ENCODE measurements around the gene MCTP1. TPM values are rescaled to one million over a fixed set of nuclear protein-coding genes. Genes with fewer than 3 reads are reported as not detected.

Gene MCTP1
- total RNA-seq, 1 donor from 2014 or later = 1.7 TPM

DNA sequence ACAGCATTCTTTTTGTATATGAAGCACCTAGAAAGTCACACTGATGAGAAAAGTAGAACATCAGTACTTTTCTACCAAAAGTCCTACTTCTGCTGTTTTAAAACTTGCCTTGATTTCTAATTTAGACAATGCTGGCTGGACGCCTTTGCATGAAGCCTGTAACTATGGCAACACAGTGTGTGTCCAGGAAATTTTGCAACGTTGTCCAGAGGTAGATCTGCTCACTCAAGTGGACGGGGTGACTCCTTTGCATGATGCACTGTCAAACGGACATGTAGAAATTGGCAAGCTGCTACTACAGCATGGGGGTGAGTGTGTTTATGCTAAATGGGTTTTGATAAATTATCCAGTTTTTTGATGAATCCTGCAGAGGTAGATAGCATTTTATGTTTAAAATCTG, 592.9 kb downstream of the MCTP1 start:
- TF ChIP-seq, protein P1, sequence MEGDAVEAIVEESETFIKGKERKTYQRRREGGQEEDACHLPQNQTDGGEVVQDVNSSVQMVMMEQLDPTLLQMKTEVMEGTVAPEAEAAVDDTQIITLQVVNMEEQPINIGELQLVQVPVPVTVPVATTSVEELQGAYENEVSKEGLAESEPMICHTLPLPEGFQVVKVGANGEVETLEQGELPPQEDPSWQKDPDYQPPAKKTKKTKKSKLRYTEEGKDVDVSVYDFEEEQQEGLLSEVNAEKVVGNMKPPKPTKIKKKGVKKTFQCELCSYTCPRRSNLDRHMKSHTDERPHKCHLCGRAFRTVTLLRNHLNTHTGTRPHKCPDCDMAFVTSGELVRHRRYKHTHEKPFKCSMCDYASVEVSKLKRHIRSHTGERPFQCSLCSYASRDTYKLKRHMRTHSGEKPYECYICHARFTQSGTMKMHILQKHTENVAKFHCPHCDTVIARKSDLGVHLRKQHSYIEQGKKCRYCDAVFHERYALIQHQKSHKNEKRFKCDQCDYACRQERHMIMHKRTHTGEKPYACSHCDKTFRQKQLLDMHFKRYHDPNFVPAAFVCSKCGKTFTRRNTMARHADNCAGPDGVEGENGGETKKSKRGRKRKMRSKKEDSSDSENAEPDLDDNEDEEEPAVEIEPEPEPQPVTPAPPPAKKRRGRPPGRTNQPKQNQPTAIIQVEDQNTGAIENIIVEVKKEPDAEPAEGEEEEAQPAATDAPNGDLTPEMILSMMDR (conservative IDR thresholded peaks at IDR 0.05) = no peak
- H3K4me3 Mint-ChIP-seq = no peak overlapping the region
- H3K27ac Mint-ChIP-seq (ENCODE audit: unreplicated experiment) = no peak overlapping the region
- no peak for DNase-seq (ENCODE audit: low read depth, low spot score)
- H3K27me3 Mint-ChIP-seq (ENCODE audit: low read depth) = no peaks in the 10 kb centered on the region
- H3K9me3 Mint-ChIP-seq = no peaks in the 10 kb centered on the region
- peaks cover 26% of the 10 kb centered on the region for H3K4me1 Mint-ChIP-seq
- H3K36me3 Mint-ChIP-seq (ENCODE audit: low read depth) = no peaks in the 10 kb centered on the region

DNA sequence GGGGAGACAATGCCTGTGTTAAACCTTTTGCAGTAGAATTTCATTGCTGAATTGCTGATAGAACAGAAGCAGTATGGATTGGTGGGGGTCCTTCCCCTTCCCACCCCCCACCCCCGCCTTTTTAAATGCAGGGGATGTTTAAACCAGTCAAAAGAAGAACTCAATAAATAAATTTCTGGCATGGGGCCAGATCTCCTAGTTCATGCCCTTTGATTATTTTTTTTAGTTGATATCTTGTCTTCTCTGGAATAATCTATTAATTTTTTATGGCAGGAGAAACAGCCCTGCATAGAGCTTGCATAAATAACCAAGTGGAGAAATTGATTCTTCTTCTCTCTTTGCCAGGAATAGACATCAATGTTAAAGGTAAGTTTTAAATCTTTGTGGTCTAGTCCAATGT, 593.6 kb downstream of the MCTP1 start:
- Mint-ChIP-seq H3K4me3 (peak overlapping the region; percentile 10), H3K27me3 (ENCODE audit: low read depth) (no peaks in the 10 kb centered on the region), H3K4me1 (peaks cover 26% of the 10 kb centered on the region), H3K36me3 (ENCODE audit: low read depth) (no peaks in the 10 kb centered on the region), H3K9me3 (no peaks in the 10 kb centered on the region), H3K27ac (ENCODE audit: unreplicated experiment) (no peak overlapping the region)
- no peak for DNase-seq (ENCODE audit: low read depth, low spot score)
- TF ChIP-seq, protein P1 (conservative IDR thresholded peaks at IDR 0.05) = no peak

DNA sequence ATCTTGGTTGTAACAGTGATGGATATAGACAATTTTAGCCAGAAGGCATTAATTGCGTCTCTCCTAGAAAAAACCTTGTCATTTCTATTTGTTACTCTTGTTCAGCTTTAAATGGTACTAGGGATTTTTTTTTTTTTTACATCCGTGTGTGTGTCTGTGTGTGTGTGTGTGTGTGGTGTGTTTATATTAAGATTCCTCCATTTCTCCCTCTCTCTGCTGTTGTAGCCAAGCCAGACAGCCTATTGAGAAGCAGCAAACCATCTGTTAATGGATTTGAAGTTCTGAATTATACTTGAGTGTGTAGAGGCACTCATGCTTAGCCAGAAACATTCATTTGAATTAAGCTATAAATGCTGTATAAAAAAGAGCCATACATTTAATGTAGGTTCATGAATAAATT, 594.1 kb downstream of the MCTP1 start:
- TF ChIP-seq, protein P1 (conservative IDR thresholded peaks at IDR 0.05) = no peak
- Mint-ChIP-seq H3K4me3 (peak overlapping the region; percentile 10), H3K9me3 (no peaks in the 10 kb centered on the region), H3K4me1 (peaks cover 26% of the 10 kb centered on the region), H3K36me3 (ENCODE audit: low read depth) (peaks cover 2% of the 10 kb centered on the region), H3K27ac (ENCODE audit: unreplicated experiment) (peak overlapping the region; percentile 3), H3K27me3 (ENCODE audit: low read depth) (no peaks in the 10 kb centered on the region)
- no peak for DNase-seq (ENCODE audit: low read depth, low spot score)

DNA sequence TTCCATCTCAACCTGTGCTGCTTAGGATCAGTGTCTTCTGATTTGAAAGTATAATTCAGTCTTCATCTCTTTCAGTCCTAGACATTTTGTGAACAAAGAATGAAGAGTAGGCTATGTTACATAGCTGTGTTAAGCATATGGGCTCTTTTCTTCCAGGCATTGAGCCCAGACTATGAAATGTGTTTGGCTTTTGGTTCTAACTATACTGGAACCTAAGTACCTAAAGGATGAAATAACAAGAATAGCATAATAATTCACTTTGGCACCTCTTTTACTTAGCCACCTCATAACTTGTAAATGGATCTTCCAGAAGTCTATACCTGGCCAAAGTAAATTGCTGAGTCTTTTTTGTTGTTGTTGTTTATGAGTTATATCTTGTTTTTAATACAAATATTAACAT, 595.0 kb downstream of the MCTP1 start:
- TF ChIP-seq, protein P1 (conservative IDR thresholded peaks at IDR 0.05) = no peak
- Mint-ChIP-seq H3K27ac (ENCODE audit: unreplicated experiment) (no peak overlapping the region), H3K9me3 (no peaks in the 10 kb centered on the region), H3K36me3 (ENCODE audit: low read depth) (peaks cover 4% of the 10 kb centered on the region), H3K4me3 (no peak overlapping the region), H3K4me1 (peaks cover 30% of the 10 kb centered on the region), H3K27me3 (ENCODE audit: low read depth) (no peaks in the 10 kb centered on the region)
- DNase-seq (ENCODE audit: low read depth, low spot score) = no peak

DNA sequence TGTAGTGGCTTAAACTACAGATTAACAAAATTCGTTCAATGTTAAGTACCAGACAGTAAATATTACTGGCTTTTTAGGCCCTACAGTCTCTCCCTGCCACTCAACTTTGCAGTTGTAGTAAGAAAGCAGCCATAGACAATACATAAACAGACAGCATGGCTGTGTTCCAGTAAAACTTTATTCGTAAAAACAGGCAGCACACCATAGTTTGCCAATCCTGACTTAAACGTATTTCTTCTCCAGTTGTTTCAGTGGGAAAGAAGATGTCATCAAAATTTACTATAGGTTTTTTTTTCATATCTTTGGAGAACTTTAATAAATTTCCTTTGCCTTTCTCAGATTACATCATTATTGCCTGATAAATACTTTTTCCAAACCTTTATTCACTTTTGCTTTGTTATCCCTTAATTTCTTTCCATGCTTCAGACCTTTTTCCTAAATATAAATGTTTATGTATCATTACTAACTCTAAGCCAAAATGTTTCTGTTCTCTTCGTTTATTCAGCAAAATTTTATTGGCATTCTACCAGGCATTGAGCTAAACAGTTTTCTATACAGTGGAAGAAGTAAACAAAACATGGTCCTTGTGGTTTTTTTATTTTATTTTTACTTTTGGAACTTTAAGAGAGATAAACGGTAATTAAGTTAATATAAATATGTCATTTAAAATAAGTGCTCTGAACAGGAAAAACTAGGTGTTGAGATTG, 601.9 kb downstream of the MCTP1 start:
- no peak for DNase-seq (ENCODE audit: low read depth, low spot score)
- TF ChIP-seq, protein P1 (conservative IDR thresholded peaks at IDR 0.05) = no peak
- H3K27me3 Mint-ChIP-seq (ENCODE audit: low read depth) = no peaks in the 10 kb centered on the region
- H3K36me3 Mint-ChIP-seq (ENCODE audit: low read depth) = peaks cover 12% of the 10 kb centered on the region
- no peaks in the 10 kb centered on the region for H3K9me3 Mint-ChIP-seq
- H3K4me3 Mint-ChIP-seq = no peak overlapping the region
- no peak overlapping the region for H3K27ac Mint-ChIP-seq (ENCODE audit: unreplicated experiment)
- H3K4me1 Mint-ChIP-seq = peaks cover 8% of the 10 kb centered on the region

All from neural crest cell (in vitro differentiated cells).